Esophagus squamous epithelium (tissue), 5 donors: ENCODE data around the gene RAI14. TPM values are rescaled to one million over a fixed set of nuclear protein-coding genes. Genes with fewer than 3 reads are reported as not detected.

Experiments
- DNase-seq: peaks from one replicate; lab custom pipeline; 2025; lab: John Stamatoyannopoulos, UW
- H3K27ac ChIP-seq, 4 donors: fragments of 200-600 bp; sonication (generic); one replicate each; pipeline ENCODE4 v1.5.1; 2016 to 2019; ENCODE audit warnings: mild to moderate bottlenecking in 1 of 4
- H3K27me3 ChIP-seq, 4 donors: fragments of 200-600 bp; sonication (generic); 1 replicate in 3 of 4; 2 replicates in 1 of 4; pipeline versions ENCODE4 v1.5.1 to v1.6.0; 2017 to 2021; ENCODE audit warnings: antibody characterized with exemption in 1 of 4
- H3K36me3 ChIP-seq, 3 donors: fragments of 200-600 bp; sonication (generic); one replicate each; pipeline ENCODE4 v1.5.1; 2016 to 2019
- H3K4me1 ChIP-seq, 3 donors: fragments of 200-600 bp; sonication (generic); one replicate each; pipeline ENCODE4 v1.5.1; 2017 to 2019
- H3K4me3 ChIP-seq, 4 donors: fragments of 200-600 bp; sonication (generic); 1 replicate in 3 of 4; 2 replicates in 1 of 4; pipeline ENCODE4 v1.5.1; 2016 to 2019; ENCODE audit warnings: mild to moderate bottlenecking in 2 of 4, moderate library complexity in 1 of 4
- H3K9me3 ChIP-seq, 3 donors: fragments of 200-600 bp; sonication (generic); one replicate each; pipeline ENCODE4 v1.5.1; 2016 to 2019
- POLR2A ChIP-seq, 4 donors: fragments of 450-650 bp; IDR thresholded peaks; one replicate each; pipeline ENCODE4 v1.6.1; 2017; ENCODE audit warnings: antibody characterized with exemption in 4 of 4, mild to moderate bottlenecking in 4 of 4, moderate library complexity in 3 of 4
- WGBS, 2 donors: methylation state at CpG; one replicate each; pipeline ENCODE4 v1.1.5; 2018; 5-methylcytosine and 5-hydroxymethylcytosine counted together
- intact Hi-C: fragments of 100-400 bp; cut with DNase I; formaldehyde crosslinking; loops from one replicate; pipeline ENCODE4 v1.15.0; 2022
- total RNA-seq, 4 donors: library from RNA; depleted of rRNA; stranded (reverse); fragments of >200 nt; gene quantifications; one replicate each; pipeline ENCODE4 v1.1.0, GENCODE V29; 2016
- TF ChIP-seq, protein P1 (sequence below), 6 experiments: fragments of 450-650 bp in 4 of 6; fragments of 200-600 bp in 2 of 6; sonication (generic) in 2 of 6; IDR thresholded peaks; one replicate each; pipeline ENCODE4 v1.5.1; 2016 to 2019; ENCODE audit warnings: antibody characterized with exemption in 6 of 6, mild to moderate bottlenecking in 4 of 6, moderate library complexity in 4 of 6
- donor health status: DM: yes; HTN: yes; CAD: no.

The RAI14 gene
- total RNA-seq, 4 donors from 2014 or later, result 5.2 to 18.7 (median 9.0) TPM

DNA sequence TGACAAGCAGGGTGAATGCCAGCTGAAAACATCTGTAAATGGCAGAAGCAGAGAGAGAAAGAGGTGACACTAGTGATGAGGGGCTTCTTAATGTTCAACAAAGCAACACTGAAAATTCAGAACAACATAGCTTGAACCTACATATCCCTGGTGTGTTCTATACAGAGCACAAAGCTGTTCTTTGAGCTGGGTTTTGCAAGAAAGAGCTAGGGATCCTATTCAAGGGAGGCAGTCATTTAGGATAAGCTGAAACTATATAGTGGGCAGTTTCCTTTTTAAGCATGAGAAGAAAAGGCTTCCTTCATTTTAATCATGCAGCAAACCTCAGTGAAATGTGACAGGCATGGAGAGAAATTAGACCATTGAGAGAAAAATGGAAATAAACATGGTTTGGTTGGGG, 45.6 kb upstream of the RAI14 start:
- no peak overlapping the region for H3K4me3 ChIP-seq
- no peak overlapping the region for H3K27ac ChIP-seq
- H3K27me3 ChIP-seq, result no peaks in the 10 kb centered on the region
- H3K36me3 ChIP-seq, result no peaks in the 10 kb centered on the region
- TF ChIP-seq POLR2A (IDR thresholded peaks at IDR 0.05), result no peak
- TF ChIP-seq, protein P1, sequence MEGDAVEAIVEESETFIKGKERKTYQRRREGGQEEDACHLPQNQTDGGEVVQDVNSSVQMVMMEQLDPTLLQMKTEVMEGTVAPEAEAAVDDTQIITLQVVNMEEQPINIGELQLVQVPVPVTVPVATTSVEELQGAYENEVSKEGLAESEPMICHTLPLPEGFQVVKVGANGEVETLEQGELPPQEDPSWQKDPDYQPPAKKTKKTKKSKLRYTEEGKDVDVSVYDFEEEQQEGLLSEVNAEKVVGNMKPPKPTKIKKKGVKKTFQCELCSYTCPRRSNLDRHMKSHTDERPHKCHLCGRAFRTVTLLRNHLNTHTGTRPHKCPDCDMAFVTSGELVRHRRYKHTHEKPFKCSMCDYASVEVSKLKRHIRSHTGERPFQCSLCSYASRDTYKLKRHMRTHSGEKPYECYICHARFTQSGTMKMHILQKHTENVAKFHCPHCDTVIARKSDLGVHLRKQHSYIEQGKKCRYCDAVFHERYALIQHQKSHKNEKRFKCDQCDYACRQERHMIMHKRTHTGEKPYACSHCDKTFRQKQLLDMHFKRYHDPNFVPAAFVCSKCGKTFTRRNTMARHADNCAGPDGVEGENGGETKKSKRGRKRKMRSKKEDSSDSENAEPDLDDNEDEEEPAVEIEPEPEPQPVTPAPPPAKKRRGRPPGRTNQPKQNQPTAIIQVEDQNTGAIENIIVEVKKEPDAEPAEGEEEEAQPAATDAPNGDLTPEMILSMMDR (IDR thresholded peaks at IDR 0.05), result no peak
- intact Hi-C loops, result no loop called here
- no peak for DNase-seq
- H3K4me1 ChIP-seq, result peaks cover 0 to 17% (median 0%) of the 10 kb centered on the region in 3 donors
- no peaks in the 10 kb centered on the region for H3K9me3 ChIP-seq

DNA sequence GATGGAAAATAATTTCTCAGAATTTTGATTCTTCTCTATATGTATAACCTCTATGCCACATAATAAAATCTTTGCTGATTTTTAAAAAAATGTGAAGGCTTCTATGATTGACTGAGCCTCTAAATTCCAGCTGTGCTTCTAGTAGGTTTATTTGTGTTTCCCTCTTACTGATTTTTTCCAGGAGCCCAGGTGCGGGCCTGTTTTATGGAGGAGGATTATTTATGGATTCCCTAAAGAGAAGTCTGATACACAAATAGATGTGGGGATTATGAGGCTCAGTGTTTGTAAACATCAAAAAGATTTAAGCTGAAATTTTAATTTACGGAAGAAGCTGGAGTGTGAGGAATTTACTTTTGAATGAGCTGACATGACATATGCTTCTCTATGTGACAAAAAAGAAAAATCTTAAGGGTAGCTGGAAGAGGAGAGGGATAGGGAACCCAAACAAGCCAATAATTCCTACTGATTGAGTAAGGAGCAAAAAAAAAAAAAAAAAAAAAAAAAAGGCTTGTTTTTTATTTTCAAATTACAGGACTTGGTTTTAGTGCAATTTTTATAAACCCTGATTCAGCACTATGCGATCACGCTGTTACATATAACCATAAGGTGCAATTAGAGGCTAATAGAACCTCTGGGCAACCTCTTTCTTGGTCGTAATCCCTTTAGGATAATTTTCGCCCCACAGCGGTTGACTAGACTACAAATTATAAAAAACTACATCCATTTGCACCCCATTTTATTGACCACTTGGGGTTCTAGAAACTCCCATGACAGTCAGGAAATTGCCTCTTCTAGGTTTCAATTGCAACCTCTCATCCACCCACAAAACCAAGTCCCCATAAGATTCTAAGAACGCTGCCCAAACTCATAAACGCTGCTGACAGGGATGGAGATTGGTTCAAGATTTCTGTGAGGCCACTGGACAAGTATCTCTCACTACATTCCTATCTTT, 44.4 kb upstream of the RAI14 start:
- Histone ChIP-seq H3K4me1 (peaks cover 0 to 17% (median 0%) of the 10 kb centered on the region in 3 donors), H3K27me3 (no peaks in the 10 kb centered on the region), H3K9me3 (no peaks in the 10 kb centered on the region), H3K36me3 (no peaks in the 10 kb centered on the region), H3K27ac (no peak overlapping the region), H3K4me3 (no peak overlapping the region)
- WGBS, 2 donors, result 89 to 91% methylated on average over 9 of the region's 9 CpGs
- no peak for DNase-seq
- intact Hi-C loops, result no loop called here
- TF ChIP-seq, protein P1 (IDR thresholded peaks at IDR 0.05), result no peak
- no peak for TF ChIP-seq POLR2A (IDR thresholded peaks at IDR 0.05)

DNA sequence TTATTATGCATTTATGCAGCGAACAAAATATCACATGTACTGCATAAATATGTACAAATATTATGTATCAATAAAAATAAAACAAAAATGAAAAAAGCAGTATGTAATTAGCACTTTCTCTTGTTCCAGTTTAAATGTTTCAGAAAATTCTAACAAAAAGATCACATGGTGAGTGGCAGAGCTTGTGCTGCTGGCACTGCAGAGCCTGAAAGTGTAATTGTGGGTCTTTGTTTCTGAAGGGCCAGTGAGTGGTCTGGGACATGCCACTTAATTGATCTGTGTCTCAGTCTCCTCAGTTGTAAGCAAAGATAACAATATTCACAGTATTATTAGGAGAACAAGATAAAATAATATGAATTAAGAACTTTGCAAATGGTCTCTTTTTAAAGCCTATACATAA, 39.5 kb upstream of the RAI14 start:
- H3K27ac ChIP-seq, result no peak overlapping the region
- no peaks in the 10 kb centered on the region for H3K27me3 ChIP-seq
- intact Hi-C loops, result no loop called here
- no peak overlapping the region for H3K4me3 ChIP-seq
- DNase-seq, result no peak
- no peaks in the 10 kb centered on the region for H3K36me3 ChIP-seq
- WGBS, 2 donors, result 89 to 91% methylated on average over 1 of the region's 1 CpG
- H3K9me3 ChIP-seq, result no peaks in the 10 kb centered on the region
- TF ChIP-seq, protein P1 (IDR thresholded peaks at IDR 0.05), result no peak
- TF ChIP-seq POLR2A (IDR thresholded peaks at IDR 0.05), result no peak
- peaks cover 0 to 2% (median 0%) of the 10 kb centered on the region in 3 donors for H3K4me1 ChIP-seq

DNA sequence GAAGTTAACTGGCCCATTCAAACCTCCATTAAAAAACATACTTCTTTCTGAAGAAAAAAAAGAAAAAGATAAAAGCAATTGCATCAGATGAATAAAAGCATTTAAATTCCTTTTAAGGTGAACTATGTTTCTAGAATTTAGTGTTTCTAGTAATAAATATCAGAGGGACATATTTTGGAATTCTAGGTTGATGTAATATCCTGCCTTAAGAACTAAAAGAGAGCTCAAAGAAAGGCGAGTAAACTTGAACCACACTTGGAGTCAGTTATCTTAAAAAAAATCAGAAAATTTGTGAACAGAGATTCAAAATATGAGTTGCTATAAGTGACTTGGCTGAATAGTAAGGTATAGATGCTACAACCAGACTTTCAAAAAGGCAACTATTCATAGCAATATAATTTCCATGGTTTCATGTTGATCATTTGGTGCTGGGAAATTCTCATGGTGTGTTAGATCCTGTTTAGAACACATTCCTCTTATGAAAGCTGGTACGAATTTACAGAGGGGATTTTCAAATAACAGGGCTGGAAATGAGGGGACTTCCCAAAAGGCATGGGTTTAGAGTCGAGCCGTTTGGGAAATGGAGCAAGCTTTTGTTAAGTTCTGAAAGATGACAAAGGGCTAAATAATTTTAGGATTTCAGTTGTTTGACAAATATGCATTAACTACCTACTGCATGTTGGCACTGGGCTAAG, 37.6 kb upstream of the RAI14 start:
- no peak for DNase-seq
- WGBS, 2 donors, result 18 to 32% methylated on average over 4 of the region's 4 CpGs
- Histone ChIP-seq H3K9me3 (no peaks in the 10 kb centered on the region), H3K4me1 (peaks cover 0 to 11% (median 0%) of the 10 kb centered on the region in 3 donors), H3K36me3 (no peaks in the 10 kb centered on the region), H3K27ac (peak overlapping the region in 1 of 4 donors; percentile 2), H3K4me3 (no peak overlapping the region), H3K27me3 (no peaks in the 10 kb centered on the region)
- intact Hi-C loops, result no loop called here
- TF ChIP-seq, protein P1 (IDR thresholded peaks at IDR 0.05), result no peak
- TF ChIP-seq POLR2A (IDR thresholded peaks at IDR 0.05), result no peak

DNA sequence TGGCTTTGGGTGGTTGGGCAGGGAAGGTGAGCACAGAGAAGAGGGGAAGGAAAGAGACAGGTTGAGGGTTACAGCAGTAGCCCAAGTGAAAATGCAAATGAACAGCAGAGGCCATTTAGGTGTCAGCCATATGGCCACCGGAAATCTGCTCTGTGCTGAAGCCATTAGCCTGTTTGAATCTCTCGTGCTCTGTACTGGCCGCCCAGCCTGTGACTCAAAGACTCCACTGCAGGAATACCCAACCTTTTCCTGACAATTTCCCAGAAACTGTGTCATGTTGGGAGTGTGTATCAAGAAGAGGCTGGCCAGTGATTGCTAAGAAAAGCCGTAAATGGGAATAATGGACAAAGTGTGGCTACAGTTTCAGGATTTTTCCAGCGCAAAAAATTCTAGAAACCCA, 35.9 kb upstream of the RAI14 start:
- H3K4me1 ChIP-seq, result peaks cover 0 to 11% (median 0%) of the 10 kb centered on the region in 3 donors
- intact Hi-C loops, result no loop called here
- DNase-seq, result no peak
- no peaks in the 10 kb centered on the region for H3K27me3 ChIP-seq
- 85 to 96% methylated on average over 3 to 5 of the region's 5 CpGs for WGBS, 2 donors
- TF ChIP-seq, protein P1 (IDR thresholded peaks at IDR 0.05), result no peak
- no peak for TF ChIP-seq POLR2A (IDR thresholded peaks at IDR 0.05)
- H3K9me3 ChIP-seq, result no peaks in the 10 kb centered on the region
- no peaks in the 10 kb centered on the region for H3K36me3 ChIP-seq
- no peak overlapping the region for H3K4me3 ChIP-seq
- H3K27ac ChIP-seq, result peak overlapping the region in 2 of 4 donors; percentile 19 to 44
